Hair follicular keratinocyte (primary cell): ENCODE measurements around the gene ANKRD42. TPM values are rescaled to one million over a fixed set of nuclear protein-coding genes. Genes with fewer than 3 reads are reported as not detected.

Source experiments
- total RNA-seq: library from RNA; depleted of rRNA; stranded (reverse); fragments of >200 nt; gene quantifications from 2 replicates; pipeline ENCODE4 v1.2.3, GENCODE V29; 2015

ANKRD42 gene
- total RNA-seq = 4.1 and 7.2 TPM in 2 replicates

GRCh38 chr11:83193315-83194280, at the start of gene ANKRD42:
Gene ANKRD42 (plus strand): TSS chr11:83193712. CDS start chr11:83194671, 959 bp downstream.

GRCh38 chr11:83156996-83157593, 36.4 kb upstream of the ANKRD42 start, which contains the start of gene PCF11:
Gene PCF11 (plus strand): TSS chr11:83157131. CDS start chr11:83157440, 309 bp downstream.

GRCh38 chr11:83285771-83286528, 92.4 kb downstream of the ANKRD42 start, which contains the start of gene CCDC90B:
Gene CCDC90B (minus strand): TSS chr11:83286367. CDS start chr11:83285972, 395 bp downstream.

Other genes with a start within 250 kb of the ANKRD42 start
- 1.6 and 7.3 TPM in 2 replicates for gene RAB30, start 121.8 kb upstream of the ANKRD42 start, total RNA-seq
- 17.4 and 21.9 TPM in 2 replicates for gene PCF11, start 36.6 kb upstream of the ANKRD42 start, total RNA-seq
- gene CCDC90B, start 92.7 kb downstream of the ANKRD42 start, total RNA-seq = 43.4 and 45.4 TPM in 2 replicates